PC-9 (cell line): ENCODE data around the gene PPP2R1B. TPM values are rescaled to one million over a fixed set of nuclear protein-coding genes. Genes with fewer than 3 reads are reported as not detected.

Experiments
- BruUV-seq: library from RNA; stranded (reverse); fragments of 400-500 nt; replicated peaks from 2 replicates; lab custom pipeline; 2021; lab: Mats Ljungman, UMichigan
- CTCF ChIA-PET: fragments of 300-600 bp; sonication (Branson Sonifier 250); formaldehyde crosslinking; loops from one replicate; lab custom pipeline; 2022; ENCODE audit warnings: antibody characterized with exemption; lab: Charles Lee
- POLR2A ChIA-PET: fragments of 300-600 bp; sonication (Branson Sonifier 250); formaldehyde crosslinking; loops from one replicate; lab custom pipeline; 2022; ENCODE audit warnings: antibody characterized with exemption; ENCODE audit not compliant: unreplicated experiment; lab: Charles Lee
- DNase-seq, 2 experiments: peaks; one replicate each; pipeline versions ENCODE4 v3.0.0 to v3.0.0-alpha.2; 2015 to 2022; ENCODE audit warnings: mixed read lengths in 1 of 2
- H2AFZ ChIP-seq: fragments of 200-600 bp; sonication (generic); 2 replicates; pipeline ENCODE4 v1.8.1; 2017; ENCODE audit warnings: antibody characterized with exemption
- H3F3A ChIP-seq: fragments of 200-600 bp; sonication (generic); 2 replicates; pipeline ENCODE4 v1.8.1; 2017; ENCODE audit warnings: antibody characterized with exemption, mild to moderate bottlenecking, low read depth; ENCODE audit not compliant: insufficient read depth
- H3K27ac ChIP-seq: fragments of 200-600 bp; sonication (generic); 2 replicates; pipeline ENCODE4 v1.6.1; 2016; ENCODE audit warnings: mixed run types
- H3K27me3 ChIP-seq: fragments of 200-600 bp; sonication (generic); 2 replicates; pipeline ENCODE4 v1.6.1; 2016; ENCODE audit warnings: low read depth, mixed run types; ENCODE audit not compliant: insufficient read depth
- H3K36me3 ChIP-seq: fragments of 200-600 bp; sonication (generic); 2 replicates; pipeline ENCODE4 v1.6.1; 2016; ENCODE audit warnings: low read depth, mixed run types
- H3K4me1 ChIP-seq: fragments of 200-600 bp; sonication (generic); replicated peaks from 2 replicates; pipeline ENCODE4 v1.6.1; 2016; ENCODE audit warnings: mixed run types; ENCODE audit not compliant: insufficient read depth
- H3K4me2 ChIP-seq: fragments of 200-600 bp; sonication (generic); 2 replicates; pipeline ENCODE4 v1.6.1; 2017; ENCODE audit warnings: mixed run types
- H3K4me3 ChIP-seq: fragments of 200-600 bp; sonication (generic); 2 replicates; pipeline ENCODE4 v1.6.1; 2016; ENCODE audit warnings: mixed run types
- H3K79me2 ChIP-seq: fragments of 200-600 bp; sonication (generic); 2 replicates; pipeline ENCODE4 v1.6.1; 2017; ENCODE audit warnings: low read depth, mixed run types
- H3K9me2 ChIP-seq: fragments of 200-600 bp; sonication (generic); 2 replicates; pipeline ENCODE4 v1.8.1; 2017; ENCODE audit warnings: mild to moderate bottlenecking; ENCODE audit not compliant: insufficient read depth
- H3K9me3 ChIP-seq: fragments of 200-600 bp; sonication (generic); 2 replicates; pipeline ENCODE4 v1.8.1; 2016; ENCODE audit warnings: low read depth; ENCODE audit not compliant: insufficient read depth
- H4K20me1 ChIP-seq: fragments of 200-600 bp; sonication (generic); 2 replicates; pipeline ENCODE4 v1.8.1; 2017; ENCODE audit not compliant: insufficient read depth
- CTCF ChIP-seq: fragments of 200-600 bp; sonication (generic); conservative IDR thresholded peaks from 2 replicates; pipeline ENCODE4 v1.6.1; 2017; ENCODE audit warnings: mixed run types, antibody characterized with exemption, mild to moderate bottlenecking, moderate library complexity
- EZH2 ChIP-seq: fragments of 200-600 bp; sonication (generic); IDR thresholded peaks from 2 replicates; pipeline ENCODE4 v1.8.0; 2017; ENCODE audit warnings: antibody characterized with exemption, low read depth
- intact Hi-C: fragments of 100-400 bp; cut with micrococcal nuclease; formaldehyde crosslinking; loops from one replicate; pipeline ENCODE4 v1.10.0; 2022; ENCODE audit not compliant: unreplicated experiment
- total RNA-seq: library from RNA; stranded (reverse); gene quantifications from 2 replicates; pipeline ENCODE4 v1.2.3, GENCODE V29; 2021

Gene PPP2R1B
- total RNA-seq, 1 experiment from 2014 or later: 36.4 TPM

- Histone ChIP-seq H3F3A (no peaks in the 10 kb centered on the region; the same call in 1 of the 2 replicates), H4K20me1 (no peaks in the 10 kb centered on the region), H3K4me2 (no peak overlapping the region), H3K27ac (no peak overlapping the region), H3K4me1 (no peaks in the 10 kb centered on the region), H3K4me3 (no peak overlapping the region), H3K9me2 (no peaks in the 10 kb centered on the region), H3K9me3 (no peaks in the 10 kb centered on the region), H3K79me2 (no peaks in the 10 kb centered on the region), H3K27me3 (no peaks in the 10 kb centered on the region), H2AFZ (no peak overlapping the region), H3K36me3 (peaks cover 29% of the 10 kb centered on the region)
- BruUV-seq: no TSS peak
- intact Hi-C loops: no loop called here
- POLR2A ChIA-PET: no interaction called here
- DNase-seq: peak in 1 of 2 experiments; percentile 16
- CTCF ChIA-PET: no interaction called here
- TF ChIP-seq EZH2: no peak
Observed at GRCh38 chr11:111725621-111726020, 40.6 kb downstream of the PPP2R1B start.

- DNase-seq: peak in 1 of 2 experiments; percentile 21
- no peak overlapping the region for H2AFZ ChIP-seq
- no peaks in the 10 kb centered on the region for H3K9me3 ChIP-seq
- no peak overlapping the region for H3K27ac ChIP-seq
- TF ChIP-seq EZH2: no peak
- TF ChIP-seq CTCF: no peak
- ChIA-PET CTCF (interaction anchor here (0.6 kb wide), 1 partner anchor 123 kb away, joined by 6 read pairs; no protein-coding TSS in a partner anchor), POLR2A (no interaction called here)
- no peaks in the 10 kb centered on the region; the same call in 1 of the 2 replicates for H3F3A ChIP-seq
- no peaks in the 10 kb centered on the region for H4K20me1 ChIP-seq
- H3K79me2 ChIP-seq: no peaks in the 10 kb centered on the region
- H3K27me3 ChIP-seq: no peaks in the 10 kb centered on the region
- no peak overlapping the region for H3K4me2 ChIP-seq
- intact Hi-C loops: no loop called here
- peaks cover 38% of the 10 kb centered on the region for H3K36me3 ChIP-seq
- no peak overlapping the region for H3K4me3 ChIP-seq
- no TSS peak for BruUV-seq
- H3K4me1 ChIP-seq: no peaks in the 10 kb centered on the region
- H3K9me2 ChIP-seq: no peaks in the 10 kb centered on the region
Observed at GRCh38 chr11:111724615-111725129, 41.5 kb downstream of the PPP2R1B start.

- no TSS peak for BruUV-seq
- H3K27me3 ChIP-seq: no peaks in the 10 kb centered on the region
- ChIA-PET CTCF (no interaction called here), POLR2A (no interaction called here)
- no peaks in the 10 kb centered on the region for H3K79me2 ChIP-seq
- H2AFZ ChIP-seq: no peak overlapping the region
- H3K4me2 ChIP-seq: no peak overlapping the region
- H3K27ac ChIP-seq: no peak overlapping the region
- H3K36me3 ChIP-seq: peaks cover 41% of the 10 kb centered on the region
- no peaks in the 10 kb centered on the region for H3K4me1 ChIP-seq
- intact Hi-C loops: no loop called here
- H3K9me3 ChIP-seq: no peaks in the 10 kb centered on the region
- no peak for TF ChIP-seq CTCF
- no peak for TF ChIP-seq EZH2
- no peaks in the 10 kb centered on the region for H3K9me2 ChIP-seq
- no peak overlapping the region for H3K4me3 ChIP-seq
- H3F3A ChIP-seq: no peaks in the 10 kb centered on the region; the same call in 1 of the 2 replicates
- H4K20me1 ChIP-seq: no peaks in the 10 kb centered on the region
- no peak for DNase-seq
Observed at GRCh38 chr11:111723595-111723994, 42.6 kb downstream of the PPP2R1B start.
